H9 (cell line): ENCODE data around the gene NR0B2. TPM values are rescaled to one million over a fixed set of nuclear protein-coding genes. Genes with fewer than 3 reads are reported as not detected.

Experiments
- DNase-seq: peaks from one replicate; pipeline ENCODE4 v3.0.0-alpha.2; 2017
- H2AFZ ChIP-seq: one replicate; pipeline ENCODE4 v1.6.1; 2013; ENCODE audit warnings: mild to moderate bottlenecking, low read length, control low read depth, moderate library complexity
- H2AK5ac ChIP-seq: 2 replicates; pipeline ENCODE4 v1.6.1; 2013; ENCODE audit warnings: low read length, control low read depth, mixed read lengths; ENCODE audit not compliant: insufficient read length
- H2BK120ac ChIP-seq: one replicate; pipeline ENCODE4 v1.6.1; 2013; ENCODE audit warnings: low read depth, mild to moderate bottlenecking, low read length, control low read depth, inconsistent platforms; ENCODE audit not compliant: poor library complexity, severe bottlenecking
- H2BK12ac ChIP-seq: 2 replicates; pipeline ENCODE4 v1.6.1; 2013; ENCODE audit warnings: low read length, control low read depth, mixed read lengths, low read depth; ENCODE audit not compliant: insufficient read length
- H2BK15ac ChIP-seq: 2 replicates; pipeline ENCODE4 v1.6.1; 2013; ENCODE audit warnings: low read depth, low read length, control low read depth
- H2BK20ac ChIP-seq: one replicate; pipeline ENCODE4 v1.6.1; 2013; ENCODE audit warnings: low read depth, mild to moderate bottlenecking, low read length, control low read depth, inconsistent platforms; ENCODE audit not compliant: poor library complexity, severe bottlenecking
- H2BK5ac ChIP-seq: 2 replicates; pipeline ENCODE4 v1.6.1; 2013; ENCODE audit warnings: low read length, control low read depth, mixed read lengths; ENCODE audit not compliant: insufficient read length
- H3K14ac ChIP-seq: 2 replicates; pipeline ENCODE4 v1.6.1; 2013; ENCODE audit warnings: low read length, control low read depth; ENCODE audit not compliant: insufficient read depth
- H3K18ac ChIP-seq: 2 replicates; pipeline ENCODE4 v1.6.1; 2013; ENCODE audit warnings: low read depth, mild to moderate bottlenecking, mixed read lengths, low read length, control low read depth; ENCODE audit not compliant: insufficient read length
- H3K23ac ChIP-seq: 2 replicates; pipeline ENCODE4 v1.6.1; 2013; ENCODE audit warnings: low read length, control low read depth, mixed read lengths, low read depth; ENCODE audit not compliant: insufficient read length
- H3K23me2 ChIP-seq: 2 replicates; pipeline ENCODE4 v1.6.1; 2013; ENCODE audit warnings: low read depth, mild to moderate bottlenecking, mixed read lengths, low read length, control low read depth; ENCODE audit not compliant: insufficient read length, poor library complexity, severe bottlenecking
- H3K27ac ChIP-seq: 2 replicates; pipeline ENCODE4 v1.5.1; 2013; ENCODE audit warnings: low read length, control low read depth, mixed read lengths, low read depth; ENCODE audit not compliant: insufficient read length
- H3K27me3 ChIP-seq: 2 replicates; pipeline ENCODE4 v1.6.1; 2013; ENCODE audit warnings: low read length, control low read depth, inconsistent platforms; ENCODE audit not compliant: insufficient read depth
- H3K4ac ChIP-seq: 2 replicates; pipeline ENCODE4 v1.6.1; 2013; ENCODE audit warnings: low read depth, mild to moderate bottlenecking, control low read depth, inconsistent platforms, low read length, moderate library complexity
- H3K4me1 ChIP-seq: 2 replicates; pipeline ENCODE4 v1.6.1; 2013; ENCODE audit warnings: low read length, control low read depth, inconsistent platforms; ENCODE audit not compliant: insufficient read depth
- H3K4me2 ChIP-seq: 2 replicates; pipeline ENCODE4 v1.6.1; 2013; ENCODE audit warnings: low read length, control low read depth, mixed read lengths; ENCODE audit not compliant: insufficient read length, insufficient read depth
- H3K56ac ChIP-seq: 2 replicates; pipeline ENCODE4 v1.6.1; 2013; ENCODE audit warnings: low read depth, mild to moderate bottlenecking, mixed read lengths, low read length, control low read depth; ENCODE audit not compliant: insufficient read length
- H3K79me1 ChIP-seq: 2 replicates; pipeline ENCODE4 v1.6.1; 2013; ENCODE audit warnings: low read depth, mild to moderate bottlenecking, moderate library complexity, low read length, control low read depth, inconsistent platforms; ENCODE audit not compliant: insufficient read depth, poor library complexity, severe bottlenecking
- H3K79me2 ChIP-seq: 2 replicates; pipeline ENCODE4 v1.6.1; 2013; ENCODE audit warnings: low read length, control low read depth, inconsistent platforms; ENCODE audit not compliant: insufficient read depth
- H3K9ac ChIP-seq: 2 replicates; pipeline ENCODE4 v1.6.1; 2013; ENCODE audit warnings: low read length, control low read depth, mixed read lengths; ENCODE audit not compliant: insufficient read length; ENCODE audit errors: extremely low read depth
- H3K9me3 ChIP-seq: one replicate; pipeline ENCODE4 v1.6.1; 2013; ENCODE audit warnings: low read depth, low read length, inconsistent platforms; ENCODE audit not compliant: control insufficient read depth
- H3T11ph ChIP-seq: one replicate; pipeline ENCODE4 v1.6.1; 2013; ENCODE audit warnings: mild to moderate bottlenecking, low read length, control low read depth, inconsistent platforms
- H4K20me1 ChIP-seq: one replicate; pipeline ENCODE4 v1.6.1; 2013; ENCODE audit not compliant: control insufficient read depth, insufficient read length, insufficient read depth
- H4K5ac ChIP-seq: 2 replicates; pipeline ENCODE4 v1.6.1; 2013; ENCODE audit warnings: low read depth, mild to moderate bottlenecking, mixed read lengths, low read length, control low read depth; ENCODE audit not compliant: insufficient read length
- H4K8ac ChIP-seq: replicated peaks from 2 replicates; pipeline ENCODE4 v1.6.1; 2013; ENCODE audit warnings: low read length, control low read depth, mixed read lengths, low read depth; ENCODE audit not compliant: insufficient read length
- H4K91ac ChIP-seq: 2 replicates; pipeline ENCODE4 v1.6.1; 2013; ENCODE audit warnings: low read depth, mild to moderate bottlenecking, moderate library complexity, mixed read lengths, low read length, control low read depth; ENCODE audit not compliant: insufficient read length
- H3K27ac Mint-ChIP-seq, 3 experiments: 2 replicates in 2 of 3; 3 replicates in 1 of 3; pipeline ENCODE4 v1.8.0; 2020 to 2021; ENCODE audit warnings: mixed read lengths in 3 of 3, mild to moderate bottlenecking in 1 of 3, moderate library complexity in 1 of 3
- H3K27me3 Mint-ChIP-seq: 2 replicates; pipeline ENCODE4 v1.8.0; 2021; ENCODE audit warnings: low read depth, mild to moderate bottlenecking, moderate library complexity, mixed read lengths
- H3K36me3 Mint-ChIP-seq, 3 experiments: 2 replicates in 2 of 3; 3 replicates in 1 of 3; pipeline ENCODE4 v1.8.0; 2020 to 2021; ENCODE audit warnings: low read depth in 3 of 3, mixed read lengths in 3 of 3; ENCODE audit not compliant: insufficient read depth in 1 of 3
- H3K4me1 Mint-ChIP-seq, 2 experiments: 2 replicates each; pipeline ENCODE4 v1.8.0; 2020; ENCODE audit warnings: mixed read lengths in 2 of 2
- H3K4me3 Mint-ChIP-seq, 2 experiments: 2 replicates in 1 of 2; 3 replicates in 1 of 2; pipeline ENCODE4 v1.8.0; 2020 to 2021; ENCODE audit warnings: mild to moderate bottlenecking in 2 of 2, mixed read lengths in 2 of 2, moderate library complexity in 1 of 2
- H3K9me3 Mint-ChIP-seq, 2 experiments: 2 replicates in 1 of 2; 3 replicates in 1 of 2; pipeline ENCODE4 v1.8.0; 2020; ENCODE audit warnings: mild to moderate bottlenecking in 2 of 2, mixed read lengths in 2 of 2, moderate library complexity in 1 of 2
- CTCF ChIP-seq: fragments of 200-600 bp; sonication (generic); conservative IDR thresholded peaks from 3 replicates; pipeline ENCODE4 v1.8.0; 2021; ENCODE audit warnings: antibody characterized with exemption, mild to moderate bottlenecking
- WGBS: extraction: QIAGEN DNeasy Blood & Tissue Kit; methylation state at CpG from one replicate; pipeline ENCODE4 v1.1.7; 2013; ENCODE audit warnings: missing lambda C conversion rate, low lambda C conversion rate, mixed read lengths; ENCODE audit not compliant: insufficient read length; ENCODE audit errors: extremely low coverage; 5-methylcytosine and 5-hydroxymethylcytosine counted together
- total RNA-seq: library from RNA; stranded (reverse); gene quantifications from 2 replicates; pipeline ENCODE4 v1.2.1, GENCODE V29; 2021

NR0B2 gene
- total RNA-seq, 1 experiment from 2014 or later = not detected

GRCh38 chr1:26957306-26957705, 43.5 kb upstream of the NR0B2 start:
- no peak overlapping the region for H2BK15ac ChIP-seq
- no peak overlapping the region for H2BK5ac ChIP-seq
- H3K4ac ChIP-seq = no peak overlapping the region
- H4K20me1 ChIP-seq = no peaks in the 10 kb centered on the region
- no peak for DNase-seq
- no peak overlapping the region for H4K8ac ChIP-seq
- no peak overlapping the region for H3K27ac ChIP-seq
- no peaks in the 10 kb centered on the region for H3K9me3 ChIP-seq
- WGBS = no CpG with 5 or more reads among the region's 3 CpGs
- H2BK12ac ChIP-seq = no peak overlapping the region
- H3K9ac ChIP-seq = no peak overlapping the region
- peaks cover 2% of the 10 kb centered on the region; the same call in 1 of the 2 replicates for H3K79me2 ChIP-seq
- H3K4me1 ChIP-seq = peaks cover 5% of the 10 kb centered on the region; the same call in 1 of the 2 replicates
- H3K4me2 ChIP-seq = no peak overlapping the region
- Mint-ChIP-seq H3K27ac (peak overlapping the region in 1 of 3 experiments; percentile 20; a peak in 1 of 7 replicates), H3K4me1 (peaks cover 11 to 16% of the 10 kb centered on the region in 2 experiments), H3K36me3 (peaks cover 2 to 20% (median 15%) of the 10 kb centered on the region in 3 experiments; a peak in 5 of 7 replicates), H3K27me3 (no peaks in the 10 kb centered on the region; the same call in none of the 2 replicates), H3K4me3 (peak overlapping the region in 1 of 2 experiments; percentile 51; a peak in 1 of 5 replicates), H3K9me3 (peaks cover 4 to 5% of the 10 kb centered on the region in 2 experiments; a peak in 2 of 5 replicates)
- no peak overlapping the region for H4K5ac ChIP-seq
- peaks cover 12% of the 10 kb centered on the region for H3K23me2 ChIP-seq
- H3K23ac ChIP-seq = no peak overlapping the region
- H4K91ac ChIP-seq = no peak overlapping the region
- no peak overlapping the region for H3K14ac ChIP-seq
- no peak for TF ChIP-seq CTCF
- no peak overlapping the region for H2BK20ac ChIP-seq
- H3T11ph ChIP-seq = no peak overlapping the region
- no peak overlapping the region for H2AFZ ChIP-seq
- no peak overlapping the region for H3K18ac ChIP-seq
- peaks cover 6% of the 10 kb centered on the region for H3K79me1 ChIP-seq
- H2BK120ac ChIP-seq = no peak overlapping the region
- H2AK5ac ChIP-seq = no peak overlapping the region
- no peak overlapping the region for H3K56ac ChIP-seq
- H3K27me3 ChIP-seq = no peaks in the 10 kb centered on the region
